GM06990 (cell line): ENCODE results near the gene NEU4.
A peak's percentile ranks its signal among the peaks of the same experiment; 100 is the strongest.

Experiments
- DNase-seq: peaks from one replicate; pipeline ENCODE4 v3.0.0-alpha.2; 2011; ENCODE audit not compliant: insufficient read length; ENCODE audit errors: extremely low read depth
- H3K27me3 ChIP-seq: replicated peaks from 2 replicates; pipeline ENCODE4 v1.6.0; 2011; ENCODE audit warnings: low read length; ENCODE audit not compliant: control insufficient read depth, insufficient read depth
- H3K36me3 ChIP-seq: 2 replicates; pipeline ENCODE4 v1.5.1; 2011; ENCODE audit warnings: low read length; ENCODE audit not compliant: control insufficient read depth, insufficient read depth
- H3K4me3 ChIP-seq: replicated peaks from 2 replicates; pipeline ENCODE4 v1.5.1; 2011; ENCODE audit warnings: low read depth, mild to moderate bottlenecking, control low read depth, low read length
- CTCF ChIP-seq: IDR thresholded peaks from 2 replicates; pipeline ENCODE4 v1.5.1; 2011; ENCODE audit warnings: low read length, control low read depth, mild to moderate bottlenecking, inconsistent platforms; ENCODE audit not compliant: insufficient read depth, poor library complexity, severe bottlenecking

Gene NEU4

GRCh38 chr2:241852981-241853631, 44.1 kb downstream of the NEU4 start:
- TF ChIP-seq CTCF: no peak
- Histone ChIP-seq H3K4me3 (no peak overlapping the region), H3K36me3 (no peaks in the 10 kb centered on the region), H3K27me3 (no peaks in the 10 kb centered on the region)
- no peak for DNase-seq

DNA sequence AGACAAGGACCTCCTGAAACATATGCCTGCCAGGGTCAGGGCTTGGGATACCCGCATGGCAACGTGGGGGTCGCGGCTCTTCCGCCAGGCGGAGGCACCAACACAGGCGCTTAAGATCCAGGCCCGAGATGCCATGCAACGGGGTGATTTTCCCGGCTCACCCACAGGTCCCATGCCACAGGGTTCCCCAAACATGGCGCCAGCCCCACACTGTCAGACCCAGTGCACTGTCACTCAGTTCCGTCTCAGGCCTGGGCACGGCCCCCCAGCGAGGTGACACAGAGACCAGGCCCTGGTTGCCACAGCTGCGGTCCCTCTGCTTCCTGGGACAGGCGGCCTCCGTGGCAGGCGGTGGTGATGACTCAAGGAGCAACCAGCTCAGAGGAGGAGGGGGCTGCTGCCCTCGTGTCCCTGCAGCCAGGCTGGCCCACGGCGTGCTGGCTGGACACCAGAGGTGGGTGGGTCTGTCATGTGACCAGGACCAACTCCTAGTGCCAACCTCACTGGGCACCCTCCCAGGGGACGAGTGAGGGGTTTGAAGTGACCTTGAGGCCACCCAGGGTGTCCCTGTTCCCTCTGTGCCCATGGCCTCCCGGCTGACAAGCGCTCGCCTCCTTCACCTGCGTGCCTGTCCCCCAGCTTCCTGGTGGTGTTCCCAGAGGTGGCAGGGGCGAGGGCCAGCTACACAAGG, 44.8 kb downstream of the NEU4 start:
- TF ChIP-seq CTCF: no peak
- H3K4me3 ChIP-seq: no peak overlapping the region
- DNase-seq: no peak
- H3K36me3 ChIP-seq: no peaks in the 10 kb centered on the region
- no peaks in the 10 kb centered on the region for H3K27me3 ChIP-seq

GRCh38 chr2:241854342-241855244, 45.6 kb downstream of the NEU4 start:
- no peak for DNase-seq
- no peak overlapping the region for H3K4me3 ChIP-seq
- no peaks in the 10 kb centered on the region for H3K36me3 ChIP-seq
- H3K27me3 ChIP-seq: no peaks in the 10 kb centered on the region
- TF ChIP-seq CTCF: no peak

DNA sequence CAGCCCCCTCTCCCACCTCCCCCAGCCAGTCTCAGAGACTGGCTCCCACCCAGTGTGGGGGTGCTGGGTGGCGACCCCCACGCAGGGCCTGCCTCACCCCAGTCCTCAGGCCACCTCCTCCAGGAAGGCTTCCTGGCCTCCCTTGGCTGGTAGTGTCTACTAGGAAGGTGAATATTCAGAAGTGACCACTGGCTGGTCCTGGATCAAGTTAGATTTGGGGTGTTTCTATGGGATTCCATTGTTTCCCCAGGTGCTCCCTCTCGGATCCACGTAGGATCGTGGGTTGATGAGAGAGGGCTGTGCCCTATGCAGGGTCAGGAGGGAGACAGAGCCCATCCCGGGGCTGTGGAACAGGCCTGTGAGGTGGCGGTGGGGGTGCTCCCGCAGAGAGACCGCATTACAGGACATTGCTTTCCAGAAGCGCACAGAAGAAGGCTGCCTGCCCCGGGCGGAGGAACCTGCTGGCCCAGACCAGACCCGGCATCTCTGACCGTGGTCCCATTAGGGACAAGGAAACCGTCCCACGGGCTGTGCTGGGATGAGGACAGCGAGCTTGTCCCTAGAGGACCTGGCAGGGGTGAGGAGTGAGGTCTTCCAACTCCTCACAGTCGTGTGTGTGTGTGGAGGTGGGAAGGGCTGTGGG, 46.4 kb downstream of the NEU4 start:
- Histone ChIP-seq H3K36me3 (no peaks in the 10 kb centered on the region), H3K4me3 (no peak overlapping the region), H3K27me3 (no peaks in the 10 kb centered on the region)
- peak; percentile 11 for DNase-seq
- TF ChIP-seq CTCF: no peak

- no peak overlapping the region for H3K4me3 ChIP-seq
- TF ChIP-seq CTCF: no peak
- no peaks in the 10 kb centered on the region for H3K36me3 ChIP-seq
- no peaks in the 10 kb centered on the region for H3K27me3 ChIP-seq
- no peak for DNase-seq
Measured at GRCh38 chr2:241855888-241856422, 47.0 kb downstream of the NEU4 start.
